Fibroblast of lung (primary cell): ENCODE measurements around the gene SLC15A5. TPM values are rescaled to one million over a fixed set of nuclear protein-coding genes. Genes with fewer than 3 reads are reported as not detected.

Experiments used
- DNase-seq, 2 donors: peaks; one replicate each; pipeline versions ENCODE4 v3.0.0 to v3.0.0-alpha.2; 2010; ENCODE audit warnings: low read depth in 2 of 2
- H2AFZ ChIP-seq: 2 replicates; pipeline ENCODE4 v1.5.1; 2012; ENCODE audit warnings: low read length, control low read depth, inconsistent platforms
- H3K27ac ChIP-seq: 2 replicates; pipeline ENCODE4 v1.5.1; 2011; ENCODE audit warnings: low read length, control low read depth; ENCODE audit not compliant: insufficient read depth
- H3K27me3 ChIP-seq: 2 replicates; pipeline ENCODE4 v1.5.1; 2011; ENCODE audit warnings: mild to moderate bottlenecking, low read length; ENCODE audit not compliant: control insufficient read depth, insufficient read depth
- H3K36me3 ChIP-seq: 2 replicates; pipeline ENCODE4 v1.5.1; 2011; ENCODE audit warnings: low read length; ENCODE audit not compliant: control insufficient read depth, insufficient read depth
- H3K4me1 ChIP-seq: 2 replicates; pipeline ENCODE4 v1.5.1; 2011; ENCODE audit warnings: low read length; ENCODE audit not compliant: control insufficient read depth, insufficient read depth; ENCODE audit errors: extremely low read depth
- H3K4me2 ChIP-seq: 2 replicates; pipeline ENCODE4 v1.5.1; 2011; ENCODE audit warnings: low read length, control low read depth; ENCODE audit not compliant: insufficient read depth; ENCODE audit errors: extremely low read depth
- H3K4me3 ChIP-seq, 4 experiments: fragments of 200-600 bp in 1 of 4; sonication (generic) in 1 of 4; replicated peaks in 1 of 4; 2 replicates each; pipeline ENCODE4 v1.5.1; 2011 to 2016; ENCODE audit warnings: low read length in 4 of 4, low read depth in 3 of 4, mild to moderate bottlenecking in 3 of 4, control low read depth in 2 of 4, inconsistent platforms in 1 of 4, mixed read lengths in 1 of 4; ENCODE audit not compliant: insufficient read depth in 1 of 4; ENCODE audit errors: control extremely low read depth in 1 of 4
- H3K79me2 ChIP-seq: 2 replicates; pipeline ENCODE4 v1.5.1; 2012; ENCODE audit warnings: mild to moderate bottlenecking, low read length, inconsistent platforms; ENCODE audit not compliant: control insufficient read depth, insufficient read depth
- H3K9ac ChIP-seq: 2 replicates; pipeline ENCODE4 v1.5.1; 2011; ENCODE audit warnings: mild to moderate bottlenecking, low read length, control low read depth; ENCODE audit not compliant: insufficient read depth
- H3K9me3 ChIP-seq: 2 replicates; pipeline ENCODE4 v1.5.1; 2012; ENCODE audit warnings: low read depth, low read length; ENCODE audit not compliant: control insufficient read depth, insufficient read depth
- H4K20me1 ChIP-seq: 2 replicates; pipeline ENCODE4 v1.5.1; 2011; ENCODE audit warnings: low read length; ENCODE audit not compliant: control insufficient read depth, insufficient read depth; ENCODE audit errors: extremely low read depth
- CTCF ChIP-seq, 2 donors: IDR thresholded peaks in 1 of 2; conservative IDR thresholded peaks in 1 of 2; 1 replicate in 1 of 2; 2 replicates in 1 of 2; pipeline ENCODE4 v1.5.1; 2011 to 2012; ENCODE audit warnings: low read length in 2 of 2, control low read depth in 1 of 2, inconsistent platforms in 1 of 2, low read depth in 1 of 2, mild to moderate bottlenecking in 1 of 2
- EZH2 ChIP-seq: IDR thresholded peaks from 2 replicates; pipeline ENCODE4 v1.5.1; 2012; ENCODE audit warnings: low read length, control low read depth, mild to moderate bottlenecking; ENCODE audit errors: missing control alignments
- polyA plus RNA-seq, 2 donors: library from polyadenylated mRNA; depleted of rRNA in 1 of 2; stranded (reverse) in 1 of 2; unstranded in 1 of 2; fragments of >200 nt; gene quantifications; 2 replicates each; pipeline ENCODE4 v1.2.1, GENCODE V29; 2011 to 2012; ENCODE audit warnings: missing spikeins in 1 of 2
- total RNA-seq: library from RNA; depleted of rRNA; stranded (reverse); fragments of >200 nt; gene quantifications from 2 replicates; pipeline ENCODE4 v1.2.1, GENCODE V29; 2014

SLC15A5 gene
- total and polyA plus RNA-seq, 2 donors (not counting 1 experiment from before 2014, with no cell fraction given), result not detected

- H3K36me3 ChIP-seq, result no peaks in the 10 kb centered on the region
- no peak overlapping the region for H3K4me3 ChIP-seq
- TF ChIP-seq EZH2, result no peak
- TF ChIP-seq CTCF (conservative IDR thresholded peaks at IDR 0.05 in 1 of 2, IDR thresholded peaks at IDR 0.05 in 1 of 2; ENCODE audit: low read depth in 1 of 2, low read length in 2 of 2), result peak; percentile 58
- H3K27ac ChIP-seq, result no peak overlapping the region
- H3K9ac ChIP-seq, result no peak overlapping the region
- no peaks in the 10 kb centered on the region for H3K79me2 ChIP-seq
- H3K4me1 ChIP-seq, result no peaks in the 10 kb centered on the region
- DNase-seq, result peak; percentile 36 to 63
- no peaks in the 10 kb centered on the region for H4K20me1 ChIP-seq
- H2AFZ ChIP-seq, result no peak overlapping the region
- H3K27me3 ChIP-seq, result no peaks in the 10 kb centered on the region
- no peaks in the 10 kb centered on the region for H3K9me3 ChIP-seq
- H3K4me2 ChIP-seq, result no peak overlapping the region
Observed at GRCh38 chr12:16165506-16165905, 112.0 kb downstream of the SLC15A5 start.

DNA sequence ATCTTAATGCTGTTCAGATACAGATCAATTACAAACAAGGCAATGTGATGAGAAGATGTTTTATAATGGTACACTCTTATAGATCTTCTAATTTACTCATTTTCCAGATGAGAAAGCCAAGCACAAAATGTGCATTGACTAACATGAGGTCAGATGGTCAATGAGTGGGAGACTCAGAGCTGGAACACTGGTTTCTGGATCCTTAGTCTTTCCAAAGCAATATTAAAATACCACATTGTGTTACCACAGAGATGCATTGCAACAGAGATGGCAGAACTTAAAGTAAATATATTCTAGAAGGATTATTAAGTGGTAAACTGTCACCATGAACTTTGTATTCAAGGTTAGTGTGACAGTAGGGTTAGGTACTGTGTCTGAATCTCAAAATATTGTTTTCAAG is 113.6 kb downstream of the SLC15A5 start:
- no peak overlapping the region for H3K4me3 ChIP-seq

DNA sequence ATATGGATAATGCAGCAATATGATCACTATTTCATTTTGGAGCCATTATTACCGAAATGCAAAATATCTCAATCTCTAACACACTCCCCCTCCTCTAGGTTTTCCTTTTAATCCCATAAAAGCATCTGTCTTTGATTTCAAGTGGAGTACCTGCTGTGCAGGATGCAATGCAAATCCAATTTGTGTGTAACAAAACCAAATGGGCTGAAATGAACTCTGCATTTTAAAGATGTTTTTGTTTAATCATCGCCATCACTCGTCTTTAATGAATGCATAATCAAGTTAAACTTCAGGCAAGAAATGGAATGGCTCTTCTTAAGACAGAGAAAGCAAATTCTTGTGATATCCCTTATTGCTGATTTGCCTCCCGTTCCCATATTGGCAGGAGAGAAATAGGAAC is 114.3 kb downstream of the SLC15A5 start:
- H3K79me2 ChIP-seq, result no peaks in the 10 kb centered on the region
- no peak overlapping the region for H3K27ac ChIP-seq
- DNase-seq, result no peak
- H3K36me3 ChIP-seq, result no peaks in the 10 kb centered on the region
- no peak overlapping the region for H3K4me3 ChIP-seq
- no peak overlapping the region for H2AFZ ChIP-seq
- no peaks in the 10 kb centered on the region for H3K4me1 ChIP-seq
- H3K9me3 ChIP-seq, result no peaks in the 10 kb centered on the region
- no peaks in the 10 kb centered on the region for H3K27me3 ChIP-seq
- no peaks in the 10 kb centered on the region for H4K20me1 ChIP-seq
- no peak overlapping the region for H3K4me2 ChIP-seq
- H3K9ac ChIP-seq, result no peak overlapping the region
- TF ChIP-seq CTCF (conservative IDR thresholded peaks at IDR 0.05 in 1 of 2, IDR thresholded peaks at IDR 0.05 in 1 of 2; ENCODE audit: low read depth in 1 of 2, low read length in 2 of 2), result no peak
- no peak for TF ChIP-seq EZH2

More for the DNA sequence above, 113.6 kb downstream of the SLC15A5 start:
- no peak overlapping the region for H3K27ac ChIP-seq
- no peak for DNase-seq
- TF ChIP-seq EZH2 (no peak), CTCF (conservative IDR thresholded peaks at IDR 0.05 in 1 of 2, IDR thresholded peaks at IDR 0.05 in 1 of 2; ENCODE audit: low read depth in 1 of 2, low read length in 2 of 2) (no peak)
- no peaks in the 10 kb centered on the region for H4K20me1 ChIP-seq
- no peaks in the 10 kb centered on the region for H3K9me3 ChIP-seq
- H3K4me1 ChIP-seq, result no peaks in the 10 kb centered on the region
- H2AFZ ChIP-seq, result no peak overlapping the region
- H3K36me3 ChIP-seq, result no peaks in the 10 kb centered on the region
- no peak overlapping the region for H3K4me2 ChIP-seq
- no peaks in the 10 kb centered on the region for H3K27me3 ChIP-seq
- H3K79me2 ChIP-seq, result no peaks in the 10 kb centered on the region
- H3K9ac ChIP-seq, result no peak overlapping the region
